A673 (cell line): ENCODE results near the gene FGFR2.

Source experiments
- EZH2 ChIP-seq: fragments of 200-600 bp; sonication (generic); IDR thresholded peaks from 2 replicates; pipeline ENCODE4 v1.6.1; 2017; ENCODE audit warnings: borderline replicate concordance, low read depth, mild to moderate bottlenecking, mixed read lengths, antibody characterized with exemption, low read length; ENCODE audit not compliant: poor library complexity, severe bottlenecking
- TF ChIP-seq, protein P1 (sequence below): fragments of 300-800, 200-600 bp; sonication (generic); conservative IDR thresholded peaks from 2 replicates; pipeline ENCODE4 v1.5.1; 2017; ENCODE audit warnings: low read depth, mild to moderate bottlenecking, antibody characterized with exemption, low read length, moderate library complexity, mixed read lengths

DNA sequence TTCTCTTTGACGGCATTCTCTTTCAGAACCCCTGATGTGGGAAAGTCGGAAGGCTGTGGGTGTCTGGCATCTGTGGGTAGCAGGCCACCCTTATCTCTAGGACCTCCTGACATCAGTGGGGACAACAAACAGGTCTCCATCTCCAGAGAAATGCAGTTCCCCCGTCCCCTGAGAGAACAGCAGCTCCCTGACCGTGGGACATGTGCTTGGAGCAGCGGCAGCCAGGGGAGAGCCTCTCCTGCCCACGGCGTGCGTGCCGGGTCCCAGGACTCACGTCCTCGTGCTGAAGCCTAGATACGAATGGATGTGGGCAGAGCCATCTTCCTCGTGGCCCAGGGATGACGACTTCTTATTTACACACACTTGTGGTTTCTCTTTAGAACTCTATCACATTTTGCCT, 133.0 kb downstream of the FGFR2 start:
- TF ChIP-seq, protein P1, sequence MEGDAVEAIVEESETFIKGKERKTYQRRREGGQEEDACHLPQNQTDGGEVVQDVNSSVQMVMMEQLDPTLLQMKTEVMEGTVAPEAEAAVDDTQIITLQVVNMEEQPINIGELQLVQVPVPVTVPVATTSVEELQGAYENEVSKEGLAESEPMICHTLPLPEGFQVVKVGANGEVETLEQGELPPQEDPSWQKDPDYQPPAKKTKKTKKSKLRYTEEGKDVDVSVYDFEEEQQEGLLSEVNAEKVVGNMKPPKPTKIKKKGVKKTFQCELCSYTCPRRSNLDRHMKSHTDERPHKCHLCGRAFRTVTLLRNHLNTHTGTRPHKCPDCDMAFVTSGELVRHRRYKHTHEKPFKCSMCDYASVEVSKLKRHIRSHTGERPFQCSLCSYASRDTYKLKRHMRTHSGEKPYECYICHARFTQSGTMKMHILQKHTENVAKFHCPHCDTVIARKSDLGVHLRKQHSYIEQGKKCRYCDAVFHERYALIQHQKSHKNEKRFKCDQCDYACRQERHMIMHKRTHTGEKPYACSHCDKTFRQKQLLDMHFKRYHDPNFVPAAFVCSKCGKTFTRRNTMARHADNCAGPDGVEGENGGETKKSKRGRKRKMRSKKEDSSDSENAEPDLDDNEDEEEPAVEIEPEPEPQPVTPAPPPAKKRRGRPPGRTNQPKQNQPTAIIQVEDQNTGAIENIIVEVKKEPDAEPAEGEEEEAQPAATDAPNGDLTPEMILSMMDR, result no peak
- TF ChIP-seq EZH2, result no peak
